Activated naive CD4-positive, alpha-beta T cell treated with anti-CD3 and anti-CD28 coated beads, Interleukin-2, amount 10 ng/mL, durations not matched to agents 7 days and 5 days (primary cell): ENCODE results near the gene BIN1.

Experiments
- CTCF ChIA-PET: fragments of 350-600 bp; sonication (Branson Sonifier 250); formaldehyde crosslinking; loops from one replicate; lab custom pipeline; 2021; ENCODE audit warnings: antibody characterized with exemption; lab: Charles Lee
- DNase-seq: peaks from one replicate; pipeline ENCODE4 v3.0.0-alpha.2; 2020
- H3K27ac Mint-ChIP-seq: one replicate; pipeline ENCODE4 v1.8.0; 2021; ENCODE audit warnings: mild to moderate bottlenecking, moderate library complexity, mixed read lengths
- H3K27me3 Mint-ChIP-seq: one replicate; pipeline ENCODE4 v1.8.0; 2021; ENCODE audit warnings: mild to moderate bottlenecking, mixed read lengths
- H3K36me3 Mint-ChIP-seq: one replicate; pipeline ENCODE4 v1.8.0; 2021; ENCODE audit warnings: mixed read lengths
- H3K4me1 Mint-ChIP-seq: one replicate; pipeline ENCODE4 v1.8.0; 2021; ENCODE audit warnings: mixed read lengths
- H3K4me3 Mint-ChIP-seq: one replicate; pipeline ENCODE4 v1.8.0; 2021; ENCODE audit warnings: mild to moderate bottlenecking, moderate library complexity, mixed read lengths
- H3K9me3 Mint-ChIP-seq: one replicate; pipeline ENCODE4 v1.8.0; 2021; ENCODE audit warnings: mixed read lengths

Gene BIN1

GRCh38 chr2:127046579-127046978 is 60.4 kb downstream of the BIN1 start:
- Mint-ChIP-seq H3K4me1 (peaks cover 2% of the 10 kb centered on the region), H3K9me3 (peaks cover 1% of the 10 kb centered on the region), H3K27me3 (no peaks in the 10 kb centered on the region), H3K36me3 (peaks cover 9% of the 10 kb centered on the region), H3K27ac (peak overlapping the region; percentile 58), H3K4me3 (no peak overlapping the region)
- CTCF ChIA-PET, result no interaction called here
- DNase-seq, result peak; percentile 21

- Mint-ChIP-seq H3K27ac (no peak overlapping the region), H3K9me3 (peaks cover 1% of the 10 kb centered on the region), H3K4me1 (peaks cover 2% of the 10 kb centered on the region), H3K4me3 (no peak overlapping the region), H3K36me3 (peaks cover 9% of the 10 kb centered on the region), H3K27me3 (no peaks in the 10 kb centered on the region)
- DNase-seq, result peak; percentile 19
- CTCF ChIA-PET, result no interaction called here
Observed at GRCh38 chr2:127045792-127046501, 61.0 kb downstream of the BIN1 start.

- Mint-ChIP-seq H3K4me3 (no peak overlapping the region), H3K9me3 (peaks cover 1% of the 10 kb centered on the region), H3K27ac (no peak overlapping the region), H3K4me1 (peaks cover 2% of the 10 kb centered on the region), H3K36me3 (peaks cover 9% of the 10 kb centered on the region), H3K27me3 (no peaks in the 10 kb centered on the region)
- DNase-seq, result no peak
- CTCF ChIA-PET, result no interaction called here
Observed at GRCh38 chr2:127044977-127045661, 61.8 kb downstream of the BIN1 start.

GRCh38 chr2:127044165-127044718 is 62.7 kb downstream of the BIN1 start:
- peaks cover 7% of the 10 kb centered on the region for H3K36me3 Mint-ChIP-seq
- peaks cover 1% of the 10 kb centered on the region for H3K9me3 Mint-ChIP-seq
- CTCF ChIA-PET, result no interaction called here
- no peak overlapping the region for H3K27ac Mint-ChIP-seq
- no peaks in the 10 kb centered on the region for H3K27me3 Mint-ChIP-seq
- no peak for DNase-seq
- no peaks in the 10 kb centered on the region for H3K4me1 Mint-ChIP-seq
- H3K4me3 Mint-ChIP-seq, result no peak overlapping the region

GRCh38 chr2:127043367-127044164 is 63.4 kb downstream of the BIN1 start:
- Mint-ChIP-seq H3K4me1 (no peaks in the 10 kb centered on the region), H3K27me3 (no peaks in the 10 kb centered on the region), H3K27ac (no peak overlapping the region), H3K9me3 (peaks cover 1% of the 10 kb centered on the region), H3K4me3 (no peak overlapping the region), H3K36me3 (peaks cover 7% of the 10 kb centered on the region)
- CTCF ChIA-PET, result no interaction called here
- no peak for DNase-seq

- CTCF ChIA-PET, result interaction anchor here (1.0 kb wide), 1 partner anchor 11 kb away, joined by 3 read pairs; no protein-coding TSS in a partner anchor
- H3K27ac Mint-ChIP-seq, result no peak overlapping the region
- H3K4me1 Mint-ChIP-seq, result no peaks in the 10 kb centered on the region
- H3K4me3 Mint-ChIP-seq, result no peak overlapping the region
- peaks cover 1% of the 10 kb centered on the region for H3K9me3 Mint-ChIP-seq
- no peak for DNase-seq
- peaks cover under 1% of the 10 kb centered on the region for H3K36me3 Mint-ChIP-seq
- H3K27me3 Mint-ChIP-seq, result peaks cover 5% of the 10 kb centered on the region
Observed at GRCh38 chr2:127041259-127041970, 65.5 kb downstream of the BIN1 start.

GRCh38 chr2:127040169-127040568 is 66.8 kb downstream of the BIN1 start:
- no peak overlapping the region for H3K4me3 Mint-ChIP-seq
- no peak for DNase-seq
- H3K27me3 Mint-ChIP-seq, result peaks cover 5% of the 10 kb centered on the region
- no peaks in the 10 kb centered on the region for H3K36me3 Mint-ChIP-seq
- no peaks in the 10 kb centered on the region for H3K9me3 Mint-ChIP-seq
- no peaks in the 10 kb centered on the region for H3K4me1 Mint-ChIP-seq
- no peak overlapping the region for H3K27ac Mint-ChIP-seq
- CTCF ChIA-PET, result no interaction called here

- DNase-seq, result no peak
- no peak overlapping the region for H3K4me3 Mint-ChIP-seq
- no peak overlapping the region for H3K27ac Mint-ChIP-seq
- H3K27me3 Mint-ChIP-seq, result peaks cover 5% of the 10 kb centered on the region
- CTCF ChIA-PET, result no interaction called here
- H3K9me3 Mint-ChIP-seq, result no peaks in the 10 kb centered on the region
- H3K36me3 Mint-ChIP-seq, result no peaks in the 10 kb centered on the region
- H3K4me1 Mint-ChIP-seq, result no peaks in the 10 kb centered on the region
Observed at GRCh38 chr2:127039387-127040031, 67.4 kb downstream of the BIN1 start.

GRCh38 chr2:127037476-127037875 is 69.5 kb downstream of the BIN1 start:
- CTCF ChIA-PET, result no interaction called here
- Mint-ChIP-seq H3K27ac (no peak overlapping the region), H3K4me3 (no peak overlapping the region), H3K36me3 (no peaks in the 10 kb centered on the region), H3K4me1 (peaks cover 2% of the 10 kb centered on the region), H3K9me3 (no peaks in the 10 kb centered on the region), H3K27me3 (peaks cover 12% of the 10 kb centered on the region)
- no peak for DNase-seq

GRCh38 chr2:127034883-127035611 is 71.9 kb downstream of the BIN1 start:
- H3K27ac Mint-ChIP-seq, result no peak overlapping the region
- H3K27me3 Mint-ChIP-seq, result peaks cover 19% of the 10 kb centered on the region
- no peaks in the 10 kb centered on the region for H3K36me3 Mint-ChIP-seq
- no peak for DNase-seq
- CTCF ChIA-PET, result interaction anchor here (1.7 kb wide), 1 partner anchor 9 kb away, joined by 4 read pairs; no protein-coding TSS in a partner anchor
- no peaks in the 10 kb centered on the region for H3K9me3 Mint-ChIP-seq
- H3K4me3 Mint-ChIP-seq, result no peak overlapping the region
- peaks cover 3% of the 10 kb centered on the region for H3K4me1 Mint-ChIP-seq

- no peak for DNase-seq
- Mint-ChIP-seq H3K36me3 (no peaks in the 10 kb centered on the region), H3K4me1 (peaks cover 3% of the 10 kb centered on the region), H3K4me3 (no peak overlapping the region), H3K27ac (no peak overlapping the region), H3K9me3 (no peaks in the 10 kb centered on the region), H3K27me3 (peaks cover 19% of the 10 kb centered on the region)
- CTCF ChIA-PET, result no interaction called here
Observed at GRCh38 chr2:127034051-127034450, 72.9 kb downstream of the BIN1 start.

- no peak for DNase-seq
- Mint-ChIP-seq H3K9me3 (no peaks in the 10 kb centered on the region), H3K4me3 (no peak overlapping the region), H3K27me3 (peaks cover 14% of the 10 kb centered on the region), H3K36me3 (no peaks in the 10 kb centered on the region), H3K4me1 (peaks cover 3% of the 10 kb centered on the region), H3K27ac (no peak overlapping the region)
- CTCF ChIA-PET, result interaction anchor here (0.7 to 1.3 kb wide), 3 partner anchors 17 to 61 kb away, joined by 3 to 4 read pairs (median 3); no protein-coding TSS in a partner anchor
Observed at GRCh38 chr2:127032621-127033020, 74.3 kb downstream of the BIN1 start.
